ENCODE data around the gene DUSP14.
A peak's percentile ranks its signal among the peaks of the same experiment; 100 is the strongest.
"Not testable (repeated sequence)": the region's sequence is repeated elsewhere in the genome, so short reads cannot be mapped to it uniquely, and the experiment has no call there.

Gene DUSP14

GRCh38 chr17:37489197-37490001 is at the start of gene DUSP14:
TSS of gene DUSP14 (plus strand) at chr17:37489891. CDS start at chr17:37512273, 22,382 bp downstream.
- peak; percentile 86 for DNase-seq

- DNase-seq, result no peak
Observed at GRCh38 chr17:37440424-37440823, 49.3 kb upstream of the DUSP14 start.

GRCh38 chr17:37441369-37442014 is 48.2 kb upstream of the DUSP14 start:
- not testable (repeated sequence) for DNase-seq

GRCh38 chr17:37446027-37446426 is 43.7 kb upstream of the DUSP14 start:
- DNase-seq, result no peak

GRCh38 chr17:37447641-37448040 is 42.0 kb upstream of the DUSP14 start:
- no peak for DNase-seq

- DNase-seq, result no peak
Observed at GRCh38 chr17:37450112-37450511, 39.6 kb upstream of the DUSP14 start.

- not testable (repeated sequence) for DNase-seq
Observed at GRCh38 chr17:37457801-37458200, 31.9 kb upstream of the DUSP14 start.

GRCh38 chr17:37458805-37459204 is 30.9 kb upstream of the DUSP14 start:
- DNase-seq, result no peak

- no peak for DNase-seq
Observed at GRCh38 chr17:37461668-37462067, 28.0 kb upstream of the DUSP14 start.

- DNase-seq, result no peak
Observed at GRCh38 chr17:37462492-37462891, 27.2 kb upstream of the DUSP14 start.

- no peak for DNase-seq
Observed at GRCh38 chr17:37463039-37463438, 26.7 kb upstream of the DUSP14 start.

GRCh38 chr17:37465069-37465616 is 24.5 kb upstream of the DUSP14 start:
- no peak for DNase-seq

GRCh38 chr17:37466471-37466870 is 23.2 kb upstream of the DUSP14 start:
- no peak for DNase-seq

GRCh38 chr17:37470181-37470580 is 19.5 kb upstream of the DUSP14 start:
- DNase-seq, result no peak

- DNase-seq, result no peak
Observed at GRCh38 chr17:37475731-37476420, 13.8 kb upstream of the DUSP14 start.

GRCh38 chr17:37476431-37477120 is 13.1 kb upstream of the DUSP14 start:
- no peak for DNase-seq

GRCh38 chr17:37478187-37478586 is 11.5 kb upstream of the DUSP14 start:
- no peak for DNase-seq

- no peak for DNase-seq
Observed at GRCh38 chr17:37479025-37479424, 10.7 kb upstream of the DUSP14 start.

- no peak for DNase-seq
Observed at GRCh38 chr17:37480427-37480826, 9.3 kb upstream of the DUSP14 start.

- DNase-seq, result no peak
Observed at GRCh38 chr17:37481001-37481665, 8.6 kb upstream of the DUSP14 start.

- DNase-seq, result no peak
Observed at GRCh38 chr17:37483311-37484039, 6.2 kb upstream of the DUSP14 start.
